Panc1 (cell line): Measurements from ENCODE around the gene CDH23. TPM values are rescaled to one million over a fixed set of nuclear protein-coding genes. Genes with fewer than 3 reads are reported as not detected.

ENCODE experiments used
- ATAC-seq: fragments of 200-7000 bp; cut with Tn5 transposase; 2 replicates; pipeline ENCODE4 v1.9.1; 2020; ENCODE audit warnings: mild to moderate bottlenecking, moderate library complexity
- BruUV-seq: library from RNA; stranded (reverse); fragments of 400-500 nt; replicated peaks from 2 replicates; lab custom pipeline; 2021; lab: Mats Ljungman, UMichigan
- CTCF ChIA-PET: fragments of 300-600 bp; sonication (Branson Sonifier 250); formaldehyde crosslinking; loops from one replicate; lab custom pipeline; 2022; ENCODE audit warnings: antibody characterized with exemption; lab: Charles Lee
- POLR2A ChIA-PET: fragments of 300-600 bp; sonication (Branson Sonifier 250); formaldehyde crosslinking; loops from one replicate; lab custom pipeline; 2022; ENCODE audit warnings: antibody characterized with exemption; lab: Charles Lee
- DNase-seq: peaks from one replicate; pipeline ENCODE4 v3.0.0-alpha.2; 2010; ENCODE audit warnings: low read depth, low spot score
- H3K27ac ChIP-seq: 2 replicates; pipeline ENCODE4 v1.5.1; 2011; ENCODE audit warnings: mild to moderate bottlenecking, low read length, inconsistent platforms
- H3K27me3 ChIP-seq: fragments of 200-500 bp; sonication (Bioruptor generic); 2 replicates; pipeline ENCODE4 v1.6.0; 2014; ENCODE audit warnings: low read length, inconsistent platforms; ENCODE audit not compliant: control insufficient read depth, insufficient read depth
- H3K36me3 ChIP-seq: fragments of 200-500 bp; sonication (Bioruptor generic); 2 replicates; pipeline ENCODE4 v1.5.1; 2014; ENCODE audit warnings: inconsistent platforms, mild to moderate bottlenecking, low read length, moderate library complexity; ENCODE audit not compliant: control insufficient read depth, insufficient read depth
- H3K4me1 ChIP-seq: 2 replicates; pipeline ENCODE4 v1.5.1; 2011; ENCODE audit warnings: inconsistent platforms, mild to moderate bottlenecking, low read length, moderate library complexity; ENCODE audit not compliant: control insufficient read depth, insufficient read depth
- H3K4me3 ChIP-seq, 2 experiments: 2 replicates each; pipeline ENCODE4 v1.5.1; 2011 to 2012; ENCODE audit warnings: low read depth in 2 of 2, low read length in 2 of 2, mild to moderate bottlenecking in 2 of 2, inconsistent platforms in 1 of 2, moderate library complexity in 1 of 2
- H3K9me3 ChIP-seq: fragments of 200-500 bp; sonication (Bioruptor generic); 2 replicates; pipeline ENCODE4 v1.5.1; 2014; ENCODE audit warnings: low read depth, mild to moderate bottlenecking, inconsistent platforms, low read length, moderate library complexity; ENCODE audit not compliant: control insufficient read depth, insufficient read depth
- POLR2AphosphoS5 ChIP-seq: IDR thresholded peaks from 2 replicates; pipeline ENCODE4 v1.6.1; 2012; ENCODE audit warnings: mild to moderate bottlenecking, low read depth, low read length, moderate library complexity
- SIN3A ChIP-seq: IDR thresholded peaks from 2 replicates; pipeline ENCODE4 v1.6.1; 2012; ENCODE audit warnings: low read depth, mild to moderate bottlenecking, low read length, moderate library complexity, borderline replicate concordance; ENCODE audit not compliant: insufficient read depth
- TCF7L2 ChIP-seq: IDR thresholded peaks from 2 replicates; pipeline ENCODE4 v1.6.1; 2011; ENCODE audit warnings: mild to moderate bottlenecking, low read depth, low read length, inconsistent platforms
- in situ Hi-C: cut with HindIII; loops from 2 replicates; pipeline ENCODE4 v1.10.0; 2016; ENCODE audit warnings: low sequenced_read_pairs, low pct_unique_long_range_greater_than_20kb
- intact Hi-C: fragments of 100-400 bp; cut with micrococcal nuclease; formaldehyde crosslinking; loops from one replicate; pipeline ENCODE4 v1.10.0; 2022; ENCODE audit not compliant: unreplicated experiment
- total RNA-seq: library from RNA; stranded (reverse); gene quantifications from one replicate; pipeline ENCODE4 v1.2.1, GENCODE V29; 2021; ENCODE audit not compliant: unreplicated experiment
- TF ChIP-seq, protein P1 (sequence below): fragments of 450-650 bp; IDR thresholded peaks from 2 replicates; pipeline ENCODE4 v1.5.1; 2017; ENCODE audit warnings: mild to moderate bottlenecking
- TF ChIP-seq, protein P2 (sequence below), 2 experiments: IDR thresholded peaks; 2 replicates each; pipeline ENCODE4 v1.6.1; 2011 to 2012; ENCODE audit warnings: low read depth in 2 of 2, control low read depth in 1 of 2, low read length in 1 of 2, mild to moderate bottlenecking in 1 of 2, moderate library complexity in 1 of 2; ENCODE audit not compliant: insufficient read depth in 1 of 2

CDH23 gene
- total RNA-seq, 1 experiment from 2014 or later = 2.7 TPM

- Histone ChIP-seq H3K27ac (no peak overlapping the region), H3K4me1 (no peaks in the 10 kb centered on the region), H3K36me3 (no peaks in the 10 kb centered on the region), H3K27me3 (no peaks in the 10 kb centered on the region), H3K9me3 (no peaks in the 10 kb centered on the region), H3K4me3 (no peak overlapping the region)
- ChIA-PET CTCF (interaction anchor here (0.8 kb wide), 1 partner anchor 41 kb away, joined by 5 read pairs; no protein-coding TSS in a partner anchor), POLR2A (interaction anchor here (0.6 to 0.7 kb wide), 2 partner anchors 16 to 148 kb away, joined by 6 to 18 read pairs; no protein-coding TSS in a partner anchor)
- BruUV-seq = no TSS peak
- in situ Hi-C loops = no loop called here
- TF ChIP-seq, protein P1, sequence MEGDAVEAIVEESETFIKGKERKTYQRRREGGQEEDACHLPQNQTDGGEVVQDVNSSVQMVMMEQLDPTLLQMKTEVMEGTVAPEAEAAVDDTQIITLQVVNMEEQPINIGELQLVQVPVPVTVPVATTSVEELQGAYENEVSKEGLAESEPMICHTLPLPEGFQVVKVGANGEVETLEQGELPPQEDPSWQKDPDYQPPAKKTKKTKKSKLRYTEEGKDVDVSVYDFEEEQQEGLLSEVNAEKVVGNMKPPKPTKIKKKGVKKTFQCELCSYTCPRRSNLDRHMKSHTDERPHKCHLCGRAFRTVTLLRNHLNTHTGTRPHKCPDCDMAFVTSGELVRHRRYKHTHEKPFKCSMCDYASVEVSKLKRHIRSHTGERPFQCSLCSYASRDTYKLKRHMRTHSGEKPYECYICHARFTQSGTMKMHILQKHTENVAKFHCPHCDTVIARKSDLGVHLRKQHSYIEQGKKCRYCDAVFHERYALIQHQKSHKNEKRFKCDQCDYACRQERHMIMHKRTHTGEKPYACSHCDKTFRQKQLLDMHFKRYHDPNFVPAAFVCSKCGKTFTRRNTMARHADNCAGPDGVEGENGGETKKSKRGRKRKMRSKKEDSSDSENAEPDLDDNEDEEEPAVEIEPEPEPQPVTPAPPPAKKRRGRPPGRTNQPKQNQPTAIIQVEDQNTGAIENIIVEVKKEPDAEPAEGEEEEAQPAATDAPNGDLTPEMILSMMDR = no peak
- TF ChIP-seq, protein P2, sequence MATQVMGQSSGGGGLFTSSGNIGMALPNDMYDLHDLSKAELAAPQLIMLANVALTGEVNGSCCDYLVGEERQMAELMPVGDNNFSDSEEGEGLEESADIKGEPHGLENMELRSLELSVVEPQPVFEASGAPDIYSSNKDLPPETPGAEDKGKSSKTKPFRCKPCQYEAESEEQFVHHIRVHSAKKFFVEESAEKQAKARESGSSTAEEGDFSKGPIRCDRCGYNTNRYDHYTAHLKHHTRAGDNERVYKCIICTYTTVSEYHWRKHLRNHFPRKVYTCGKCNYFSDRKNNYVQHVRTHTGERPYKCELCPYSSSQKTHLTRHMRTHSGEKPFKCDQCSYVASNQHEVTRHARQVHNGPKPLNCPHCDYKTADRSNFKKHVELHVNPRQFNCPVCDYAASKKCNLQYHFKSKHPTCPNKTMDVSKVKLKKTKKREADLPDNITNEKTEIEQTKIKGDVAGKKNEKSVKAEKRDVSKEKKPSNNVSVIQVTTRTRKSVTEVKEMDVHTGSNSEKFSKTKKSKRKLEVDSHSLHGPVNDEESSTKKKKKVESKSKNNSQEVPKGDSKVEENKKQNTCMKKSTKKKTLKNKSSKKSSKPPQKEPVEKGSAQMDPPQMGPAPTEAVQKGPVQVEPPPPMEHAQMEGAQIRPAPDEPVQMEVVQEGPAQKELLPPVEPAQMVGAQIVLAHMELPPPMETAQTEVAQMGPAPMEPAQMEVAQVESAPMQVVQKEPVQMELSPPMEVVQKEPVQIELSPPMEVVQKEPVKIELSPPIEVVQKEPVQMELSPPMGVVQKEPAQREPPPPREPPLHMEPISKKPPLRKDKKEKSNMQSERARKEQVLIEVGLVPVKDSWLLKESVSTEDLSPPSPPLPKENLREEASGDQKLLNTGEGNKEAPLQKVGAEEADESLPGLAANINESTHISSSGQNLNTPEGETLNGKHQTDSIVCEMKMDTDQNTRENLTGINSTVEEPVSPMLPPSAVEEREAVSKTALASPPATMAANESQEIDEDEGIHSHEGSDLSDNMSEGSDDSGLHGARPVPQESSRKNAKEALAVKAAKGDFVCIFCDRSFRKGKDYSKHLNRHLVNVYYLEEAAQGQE (IDR thresholded peaks at IDR 0.05; ENCODE audit: insufficient read depth in 1 of 2, low read depth in 2 of 2, low read length in 1 of 2) = no peak
- no peak for TF ChIP-seq POLR2AphosphoS5
- ATAC-seq (no peak), DNase-seq (no peak)
- intact Hi-C loops = no loop called here
Observed at GRCh38 chr10:71664585-71664984, 267.9 kb downstream of the CDH23 start.

DNA sequence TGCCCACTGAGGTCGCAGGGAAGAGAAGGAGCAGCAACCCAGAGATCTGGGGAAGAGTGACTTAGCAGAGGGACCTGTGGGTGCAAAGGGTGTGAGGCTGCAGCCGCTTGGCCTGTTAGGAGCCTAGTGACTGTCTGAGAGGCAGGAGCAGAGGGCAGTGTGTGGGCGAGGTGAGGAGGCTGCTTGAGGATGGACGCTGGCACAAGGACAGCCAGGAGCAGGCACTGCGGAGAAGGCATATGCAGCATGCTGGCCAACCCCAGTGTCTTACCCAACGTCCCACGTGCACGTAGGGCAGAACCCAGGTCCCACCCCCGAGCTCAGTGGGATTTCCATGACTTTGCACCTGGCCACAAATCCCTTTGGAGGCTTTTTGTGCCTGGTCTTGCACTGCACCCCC, 268.7 kb downstream of the CDH23 start:
- Histone ChIP-seq H3K4me3 (no peak overlapping the region), H3K9me3 (no peaks in the 10 kb centered on the region), H3K4me1 (no peaks in the 10 kb centered on the region), H3K27me3 (no peaks in the 10 kb centered on the region), H3K36me3 (no peaks in the 10 kb centered on the region), H3K27ac (no peak overlapping the region)
- BruUV-seq = no TSS peak
- DNase-seq (no peak), ATAC-seq (no peak)
- in situ Hi-C loops (no loop called here), intact Hi-C loops (no loop called here)
- POLR2A ChIA-PET = interaction anchor here (0.6 to 0.7 kb wide), 2 partner anchors 17 to 149 kb away, joined by 6 to 18 read pairs; no protein-coding TSS in a partner anchor
- CTCF ChIA-PET = interaction anchor here (0.8 kb wide), 1 partner anchor 41 kb away, joined by 5 read pairs; no protein-coding TSS in a partner anchor
- TF ChIP-seq POLR2AphosphoS5 (no peak), TCF7L2 (no peak), SIN3A (no peak)
- TF ChIP-seq, protein P2 (IDR thresholded peaks at IDR 0.05; ENCODE audit: insufficient read depth in 1 of 2, low read depth in 2 of 2, low read length in 1 of 2) = no peak
- TF ChIP-seq, protein P1 = no peak
